ENCODE results near the gene SEMA3F. TPM values are rescaled to one million over a fixed set of nuclear protein-coding genes. Genes with fewer than 3 reads are reported as not detected.

Gene SEMA3F
- total RNA-seq, 4 donors from 2014 or later, result 11.9 to 46.5 (median 23.3) TPM

GRCh38 chr3:50122661-50123391 lies 32.3 kb upstream of the SEMA3F start:
- Histone ChIP-seq H3K27me3 (peaks cover 0 to 8% (median 0%) of the 10 kb centered on the region in 4 donors), H3K4me3 (no peak overlapping the region), H3K27ac (replicated peaks in 1 of 4) (no peak overlapping the region), H3K4me1 (peaks cover 31 to 48% (median 48%) of the 10 kb centered on the region in 4 donors), H3K9me3 (no peaks in the 10 kb centered on the region), H3K36me3 (peaks cover 24 to 36% (median 34%) of the 10 kb centered on the region in 4 donors)
- TF ChIP-seq POLR2A (IDR thresholded peaks at IDR 0.05; ENCODE audit: low read depth) (no peak), POLR2AphosphoS5 (IDR thresholded peaks at IDR 0.05) (peak in 1 of 2 donors; percentile 4), EP300 (IDR thresholded peaks at IDR 0.05) (no peak)
- intact Hi-C loops (cut with DNase I), result loop anchor here (5.0 kb wide), 2 partner anchors 49 to 149 kb away; no protein-coding TSS in a partner anchor
- WGBS, result 67% methylated on average over 12 of the region's 14 CpGs
- DNase-seq (ENCODE audit: extremely low spot score), result no peak

- 83% methylated on average over 4 of the region's 4 CpGs for WGBS
- Histone ChIP-seq H3K36me3 (peaks cover 17 to 29% (median 27%) of the 10 kb centered on the region in 4 donors), H3K9me3 (no peaks in the 10 kb centered on the region), H3K27ac (replicated peaks in 1 of 4) (no peak overlapping the region), H3K4me1 (peaks cover 31 to 48% (median 48%) of the 10 kb centered on the region in 4 donors), H3K27me3 (peaks cover 0 to 8% (median 0%) of the 10 kb centered on the region in 4 donors), H3K4me3 (no peak overlapping the region)
- intact Hi-C loops (cut with DNase I), result loop anchor here (5.0 kb wide), 2 partner anchors 49 to 149 kb away; no protein-coding TSS in a partner anchor
- TF ChIP-seq POLR2AphosphoS5 (IDR thresholded peaks at IDR 0.05), result peak in 1 of 2 donors; percentile 3
- TF ChIP-seq POLR2A (IDR thresholded peaks at IDR 0.05; ENCODE audit: low read depth), result no peak
- no peak for TF ChIP-seq EP300 (IDR thresholded peaks at IDR 0.05)
- no peak for TF ChIP-seq CTCF (IDR thresholded peaks at IDR 0.05)
- DNase-seq (ENCODE audit: extremely low spot score), result no peak
These were observed 31.6 kb upstream of the SEMA3F start for GRCh38 chr3:50123394-50124051.

- H3K36me3 ChIP-seq, result peaks cover 10 to 22% (median 20%) of the 10 kb centered on the region in 4 donors
- TF ChIP-seq POLR2AphosphoS5 (IDR thresholded peaks at IDR 0.05) (no peak), POLR2A (IDR thresholded peaks at IDR 0.05; ENCODE audit: low read depth) (no peak), EP300 (IDR thresholded peaks at IDR 0.05) (no peak), CTCF (IDR thresholded peaks at IDR 0.05) (no peak)
- no peak overlapping the region for H3K4me3 ChIP-seq
- H3K27me3 ChIP-seq, result peaks cover 0 to 8% (median 0%) of the 10 kb centered on the region in 4 donors
- H3K9me3 ChIP-seq, result no peaks in the 10 kb centered on the region
- 24% methylated on average over 11 of the region's 15 CpGs for WGBS
- H3K27ac ChIP-seq (replicated peaks in 1 of 4), result no peak overlapping the region
- intact Hi-C loops (cut with DNase I), result loop anchor here (5.0 kb wide), 2 partner anchors 48 to 148 kb away; no protein-coding TSS in a partner anchor
- H3K4me1 ChIP-seq, result peaks cover 31 to 48% (median 48%) of the 10 kb centered on the region in 4 donors
- DNase-seq (ENCODE audit: extremely low spot score), result no peak
These were observed 30.9 kb upstream of the SEMA3F start for GRCh38 chr3:50124052-50124799.

GRCh38 chr3:50124800-50125178 lies 30.3 kb upstream of the SEMA3F start:
- 42% methylated on average over 2 of the region's 12 CpGs for WGBS
- H3K9me3 ChIP-seq, result no peaks in the 10 kb centered on the region
- no peak for DNase-seq (ENCODE audit: extremely low spot score)
- H3K27ac ChIP-seq (replicated peaks in 1 of 4), result no peak overlapping the region
- no peak for TF ChIP-seq POLR2AphosphoS5 (IDR thresholded peaks at IDR 0.05)
- TF ChIP-seq CTCF (IDR thresholded peaks at IDR 0.05), result no peak
- TF ChIP-seq POLR2A (IDR thresholded peaks at IDR 0.05; ENCODE audit: low read depth), result no peak
- TF ChIP-seq EP300 (IDR thresholded peaks at IDR 0.05), result no peak
- H3K4me1 ChIP-seq, result peaks cover 31 to 48% (median 48%) of the 10 kb centered on the region in 4 donors
- H3K4me3 ChIP-seq, result no peak overlapping the region
- H3K27me3 ChIP-seq, result peaks cover 0 to 8% (median 0%) of the 10 kb centered on the region in 4 donors
- intact Hi-C loops (cut with DNase I), result loop anchor here (5.0 kb wide), 2 partner anchors 48 to 148 kb away; no protein-coding TSS in a partner anchor
- peaks cover 4 to 16% (median 14%) of the 10 kb centered on the region in 4 donors for H3K36me3 ChIP-seq
